Body of pancreas (tissue), 4 donors: ENCODE data around the gene TACR1.

Source experiments
- CTCF ChIP-seq, 7 experiments: fragments of 450-650 bp in 4 of 7; fragments of 200-600 bp in 3 of 7; sonication (generic) in 3 of 7; IDR thresholded peaks; one replicate each; pipeline ENCODE4 v1.5.1; 2016 to 2019; ENCODE audit warnings: antibody characterized with exemption in 7 of 7
- POLR2A ChIP-seq, 3 donors: fragments of 450-650 bp; IDR thresholded peaks; one replicate each; pipeline ENCODE4 v1.6.1; 2016; ENCODE audit warnings: antibody characterized with exemption in 3 of 3, mild to moderate bottlenecking in 2 of 3

- TF ChIP-seq CTCF (IDR thresholded peaks at IDR 0.05) (no peak), POLR2A (IDR thresholded peaks at IDR 0.05) (no peak)
Measured at GRCh38 chr2:75027886-75028285, 171.4 kb downstream of the TACR1 start.
